Naive thymus-derived CD4-positive, alpha-beta T cell (primary cell): Measurements from ENCODE around the gene ITPA. TPM values are rescaled to one million over a fixed set of nuclear protein-coding genes. Genes with fewer than 3 reads are reported as not detected.

ENCODE experiments used
- ATAC-seq: fragments of 150-1000 bp; cut with Tn5 transposase; 2 replicates; pipeline ENCODE4 v1.10.0; 2021; ENCODE audit warnings: mild to moderate bottlenecking, moderate library complexity
- CTCF ChIA-PET: fragments of 350-600 bp; sonication (Branson Sonifier 250); formaldehyde crosslinking; loops from one replicate; lab custom pipeline; 2021; ENCODE audit warnings: antibody characterized with exemption; lab: Charles Lee
- POLR2A ChIA-PET: fragments of 350-600 bp; sonication (Branson Sonifier 250); formaldehyde crosslinking; loops from one replicate; lab custom pipeline; 2021; ENCODE audit warnings: antibody characterized with exemption, inconsistent platforms; lab: Charles Lee
- DNase-seq, 9 donors: peaks; one replicate each; pipeline versions ENCODE4 v3.0.0 to v3.0.0-alpha.2; 2020 to 2022; ENCODE audit warnings: mixed read lengths in 1 of 9
- H3K27ac ChIP-seq: one replicate; pipeline ENCODE4 v1.7.0; 2013; ENCODE audit warnings: mild to moderate bottlenecking, low read depth, low read length, moderate library complexity
- H3K27me3 ChIP-seq, 2 donors: one replicate each; pipeline ENCODE4 v1.7.0; 2013; ENCODE audit warnings: low read length in 2 of 2, mild to moderate bottlenecking in 2 of 2, moderate library complexity in 2 of 2; ENCODE audit not compliant: control insufficient read depth in 2 of 2, insufficient read depth in 2 of 2
- H3K36me3 ChIP-seq, 3 experiments: 1 replicate in 2 of 3; 2 replicates in 1 of 3; pipeline ENCODE4 v1.7.0; 2013; ENCODE audit warnings: low read length in 3 of 3, mild to moderate bottlenecking in 3 of 3, moderate library complexity in 1 of 3; ENCODE audit not compliant: insufficient read depth in 3 of 3, control insufficient read depth in 2 of 3
- H3K4me1 ChIP-seq, 2 donors: one replicate each; pipeline ENCODE4 v1.7.0; 2013; ENCODE audit warnings: low read length in 2 of 2, mild to moderate bottlenecking in 2 of 2, moderate library complexity in 1 of 2; ENCODE audit not compliant: control insufficient read depth in 2 of 2, insufficient read depth in 2 of 2
- H3K4me3 ChIP-seq: 2 replicates; pipeline ENCODE4 v1.7.0; 2013; ENCODE audit warnings: mild to moderate bottlenecking, low read length
- H3K9me3 ChIP-seq, 3 experiments: 1 replicate in 2 of 3; 2 replicates in 1 of 3; pipeline ENCODE4 v1.7.0; 2013; ENCODE audit warnings: low read length in 3 of 3; ENCODE audit not compliant: control insufficient read depth in 2 of 3
- H3K27ac Mint-ChIP-seq, 9 donors: one replicate each; pipeline ENCODE4 v1.8.0; 2020 to 2022; ENCODE audit warnings: mixed read lengths in 9 of 9, mild to moderate bottlenecking in 8 of 9, moderate library complexity in 5 of 9, inconsistent platforms in 2 of 9
- H3K27me3 Mint-ChIP-seq, 5 donors: one replicate each; pipeline ENCODE4 v1.8.0; 2021 to 2022; ENCODE audit warnings: mixed read lengths in 5 of 5, mild to moderate bottlenecking in 1 of 5
- H3K36me3 Mint-ChIP-seq, 5 donors: one replicate each; pipeline ENCODE4 v1.8.0; 2020 to 2022; ENCODE audit warnings: mixed read lengths in 5 of 5, mild to moderate bottlenecking in 3 of 5, inconsistent platforms in 1 of 5
- H3K4me1 Mint-ChIP-seq, 7 donors: one replicate each; pipeline ENCODE4 v1.8.0; 2020 to 2022; ENCODE audit warnings: mixed read lengths in 7 of 7, mild to moderate bottlenecking in 3 of 7, inconsistent platforms in 1 of 7
- H3K4me3 Mint-ChIP-seq, 10 donors: one replicate each; pipeline ENCODE4 v1.8.0; 2020 to 2022; ENCODE audit warnings: mild to moderate bottlenecking in 10 of 10, mixed read lengths in 10 of 10, moderate library complexity in 6 of 10, inconsistent platforms in 2 of 10
- H3K9me3 Mint-ChIP-seq, 11 donors: one replicate each; pipeline ENCODE4 v1.8.0; 2020 to 2022; ENCODE audit warnings: mixed read lengths in 11 of 11, mild to moderate bottlenecking in 4 of 11, inconsistent platforms in 1 of 11, moderate library complexity in 1 of 11
- intact Hi-C, 2 donors: fragments of 100-400 bp; cut with micrococcal nuclease; formaldehyde crosslinking; loops; one replicate each; pipeline ENCODE4 v1.15.1; 2023
- polyA plus RNA-seq, 2 donors: library from polyadenylated mRNA; unstranded; fragments of 300-500 nt; fragmentation: Illumina TruSeq; gene quantifications; one replicate each; pipeline ENCODE4 v1.2.3, GENCODE V29; 2021
- total RNA-seq, 6 experiments: library from RNA in 5 of 6; stranded (reverse) in 5 of 6; gene quantifications; 1 replicate in 5 of 6; 2 replicates in 1 of 6; pipeline ENCODE4 v1.2.3 and lab custom pipeline; 2021 to 2026

Gene ITPA
- total and polyA plus RNA-seq, 7 experiments from 2014 or later = 37.7 to 71.2 (median 44.4) TPM

GRCh38 chr20:3204124-3204794 is 5.0 kb upstream of the ITPA start, which contains the start of gene DDRGK1:
Gene DDRGK1, minus strand, starts transcription at chr20:3204682. Its CDS starts 55 bp downstream, at chr20:3204627.
- Mint-ChIP-seq H3K27ac (peak within 1 kb of the TSS; percentile 91 to 98 (median 96)), H3K4me3 (peak within 1 kb of the TSS; percentile 91 to 97 (median 95)), H3K9me3 (no peaks in the 10 kb centered on the region), H3K36me3 (peaks cover 0 to 19% (median 11%) of the 10 kb centered on the region in 5 donors), H3K4me1 (peaks cover 21 to 26% (median 22%) of the 10 kb centered on the region in 7 donors), H3K27me3 (no peaks in the 10 kb centered on the region)
- H3K27ac ChIP-seq = peak within 1 kb of the TSS; percentile 91
- H3K4me1 ChIP-seq = peaks cover 12 to 18% of the 10 kb centered on the region in 2 donors
- peak within 1 kb of the TSS; percentile 99 for H3K4me3 ChIP-seq
- intact Hi-C loops = loop anchor here (1.0 to 10.0 kb wide), 8 partner anchors 31 to 271 kb away; partner anchors contain the start of genes DNAAF9 (in 2 of the 2), LZTS3 (in 2 of the 2), ATRN (in 1 of the 2) and FASTKD5 (in 1 of the 2)
- ChIA-PET POLR2A (interaction anchor here (0.8 to 1.5 kb wide), 7 partner anchors 9 to 111 kb away, joined by 3 to 7 read pairs (median 3); no protein-coding TSS in a partner anchor), CTCF (interaction anchor here (1.5 to 1.7 kb wide), 2 partner anchors 86 to 112 kb away, joined by 4 to 6 read pairs; no protein-coding TSS in a partner anchor)
- no peaks in the 10 kb centered on the region for H3K27me3 ChIP-seq
- DNase-seq = peak; percentile 79 to 95 (median 90)
- H3K36me3 ChIP-seq = peaks cover 0 to 31% (median 4%) of the 10 kb centered on the region in 3 experiments
- no peaks in the 10 kb centered on the region for H3K9me3 ChIP-seq
- peak; percentile 96 for ATAC-seq

GRCh38 chr20:3208786-3209256 is 477 bp upstream of the ITPA start:
- peak overlapping the region; percentile 85 for H3K27ac ChIP-seq
- no peaks in the 10 kb centered on the region for H3K27me3 Mint-ChIP-seq
- ChIA-PET POLR2A (interaction anchor here (0.6 to 2.1 kb wide), 9 partner anchors 10 to 308 kb away, joined by 3 to 7 read pairs (median 4); partner anchors contain the start of genes FASTKD5, LZTS3 and UBOX5), CTCF (interaction anchor here (1.4 kb wide), 1 partner anchor 92 kb away, joined by 3 read pairs; no protein-coding TSS in a partner anchor)
- H3K27ac Mint-ChIP-seq = peak overlapping the region; percentile 85 to 99 (median 94)
- H3K4me3 Mint-ChIP-seq = peak overlapping the region; percentile 85 to 100 (median 96)
- intact Hi-C loops = loop anchor here (1.0 to 10.0 kb wide), 8 partner anchors 36 to 738 kb away; partner anchors contain the start of genes ATRN (in 1 of the 2), DNAAF9 (in 1 of the 2), LZTS3 (in 1 of the 2) and MRPS26 (in 1 of the 2)
- H3K9me3 Mint-ChIP-seq = no peaks in the 10 kb centered on the region
- peak in 2 of 9 donors; percentile 18 to 23 for DNase-seq
- peaks cover 23 to 41% (median 36%) of the 10 kb centered on the region in 7 donors for H3K4me1 Mint-ChIP-seq
- H3K9me3 ChIP-seq = no peaks in the 10 kb centered on the region
- H3K4me1 ChIP-seq = peaks cover 8 to 14% of the 10 kb centered on the region in 2 donors
- H3K27me3 ChIP-seq = no peaks in the 10 kb centered on the region
- peaks cover 0 to 12% (median 5%) of the 10 kb centered on the region in 5 donors for H3K36me3 Mint-ChIP-seq
- peaks cover 0 to 26% (median 0%) of the 10 kb centered on the region in 3 experiments for H3K36me3 ChIP-seq
- peak overlapping the region; percentile 94 for H3K4me3 ChIP-seq
- ATAC-seq = no peak

GRCh38 chr20:3209946-3210317 is 634 bp downstream of the ITPA start:
- Histone ChIP-seq H3K27ac (peak overlapping the region; percentile 85), H3K36me3 (peaks cover 0 to 25% (median 0%) of the 10 kb centered on the region in 3 experiments), H3K4me1 (peaks cover 8 to 14% of the 10 kb centered on the region in 2 donors), H3K4me3 (peak overlapping the region; percentile 94), H3K9me3 (no peaks in the 10 kb centered on the region), H3K27me3 (no peaks in the 10 kb centered on the region)
- peak; percentile 43 for ATAC-seq
- no peaks in the 10 kb centered on the region for H3K27me3 Mint-ChIP-seq
- CTCF ChIA-PET = interaction anchor here (1.2 kb wide), 1 partner anchor 9 kb away, joined by 3 read pairs; no protein-coding TSS in a partner anchor
- peak overlapping the region; percentile 85 to 100 (median 96) for H3K4me3 Mint-ChIP-seq
- H3K9me3 Mint-ChIP-seq = no peaks in the 10 kb centered on the region
- peaks cover 20 to 32% (median 27%) of the 10 kb centered on the region in 7 donors for H3K4me1 Mint-ChIP-seq
- intact Hi-C loops = loop anchor here (1.0 to 10.0 kb wide), 8 partner anchors 37 to 739 kb away; partner anchors contain the start of genes ATRN (in 1 of the 2), DNAAF9 (in 1 of the 2), LZTS3 (in 1 of the 2) and MRPS26 (in 1 of the 2)
- POLR2A ChIA-PET = interaction anchor here (0.6 to 2.1 kb wide), 6 partner anchors 9 to 1804 kb away, joined by 3 to 7 read pairs (median 4); partner anchors contain the start of gene LZTS3
- peaks cover 0 to 11% (median 6%) of the 10 kb centered on the region in 5 donors for H3K36me3 Mint-ChIP-seq
- peak overlapping the region; percentile 85 to 99 (median 94) for H3K27ac Mint-ChIP-seq
- peak in 1 of 9 donors; percentile 10 for DNase-seq

GRCh38 chr20:3210346-3210745 is 1.0 kb downstream of the ITPA start:
- intact Hi-C loops = no loop called here
- POLR2A ChIA-PET = interaction anchor here (0.6 to 2.1 kb wide), 2 partner anchors 9 to 1804 kb away, joined by 3 to 7 read pairs; no protein-coding TSS in a partner anchor
- peaks cover 0 to 11% (median 6%) of the 10 kb centered on the region in 5 donors for H3K36me3 Mint-ChIP-seq
- ATAC-seq = no peak
- Histone ChIP-seq H3K36me3 (peaks cover 0 to 29% (median 0%) of the 10 kb centered on the region in 3 experiments), H3K27me3 (no peaks in the 10 kb centered on the region), H3K9me3 (no peaks in the 10 kb centered on the region), H3K4me1 (peaks cover 8 to 14% of the 10 kb centered on the region in 2 donors), H3K27ac (peak overlapping the region; percentile 85), H3K4me3 (peak overlapping the region; percentile 94)
- peak overlapping the region; percentile 85 to 100 (median 96) for H3K4me3 Mint-ChIP-seq
- peak overlapping the region in 8 of 9 donors; percentile 87 to 99 (median 94) for H3K27ac Mint-ChIP-seq
- no peaks in the 10 kb centered on the region for H3K27me3 Mint-ChIP-seq
- H3K9me3 Mint-ChIP-seq = no peaks in the 10 kb centered on the region
- DNase-seq = no peak
- peaks cover 20 to 29% (median 27%) of the 10 kb centered on the region in 7 donors for H3K4me1 Mint-ChIP-seq
- CTCF ChIA-PET = interaction anchor here (1.2 kb wide), 1 partner anchor 9 kb away, joined by 3 read pairs; no protein-coding TSS in a partner anchor

- intact Hi-C loops = no loop called here
- ATAC-seq (no peak), DNase-seq (no peak)
- Mint-ChIP-seq H3K27me3 (no peaks in the 10 kb centered on the region), H3K9me3 (no peaks in the 10 kb centered on the region), H3K4me3 (peak overlapping the region in 1 of 10 donors; percentile 35), H3K36me3 (peaks cover 0 to 11% (median 6%) of the 10 kb centered on the region in 5 donors), H3K27ac (peak overlapping the region in 2 of 9 donors; percentile 37 to 39), H3K4me1 (peaks cover 20 to 29% (median 27%) of the 10 kb centered on the region in 7 donors)
- Histone ChIP-seq H3K36me3 (peaks cover 0 to 36% (median 0%) of the 10 kb centered on the region in 3 experiments), H3K27ac (no peak overlapping the region), H3K4me1 (peaks cover 8 to 14% of the 10 kb centered on the region in 2 donors), H3K9me3 (no peaks in the 10 kb centered on the region), H3K4me3 (no peak overlapping the region), H3K27me3 (no peaks in the 10 kb centered on the region)
- CTCF ChIA-PET = no interaction called here
- POLR2A ChIA-PET = no interaction called here
Observed at GRCh38 chr20:3213226-3213625, 3.9 kb downstream of the ITPA start.
